ENCODE data around the gene STK32B. TPM values are rescaled to one million over a fixed set of nuclear protein-coding genes. Genes with fewer than 3 reads are reported as not detected.

The STK32B gene
- total and polyA plus RNA-seq, 2 donors (not counting 1 experiment from before 2014, with no cell fraction given): 0.22 to 0.30 TPM

- Mint-ChIP-seq H3K27ac (no peak overlapping the region), H3K27me3 (no peaks in the 10 kb centered on the region), H3K9me3 (ENCODE audit: insufficient read depth) (no peaks in the 10 kb centered on the region), H3K4me3 (no peak overlapping the region), H3K4me1 (no peaks in the 10 kb centered on the region)
- Histone ChIP-seq H3K36me3 (replicated peaks in 1 of 2; ENCODE audit: control extremely low read depth in 1 of 2, control insufficient read depth in 1 of 2, extremely low read depth in 1 of 2, insufficient read depth in 2 of 2, low read length in 1 of 2) (no peaks in the 10 kb centered on the region), H3K9me3 (ENCODE audit: control extremely low read depth in 1 of 3, control insufficient read depth in 2 of 3, insufficient read depth in 1 of 3, low read length in 2 of 3) (peaks cover 0 to 6% (median 2%) of the 10 kb centered on the region in 3 donors), H2AFZ (ENCODE audit: insufficient read depth, low read depth, low read length, poor library complexity, severe bottlenecking) (no peak overlapping the region), H3K27ac (ENCODE audit: low read length in 2 of 2) (no peak overlapping the region), H4K20me1 (ENCODE audit: control insufficient read depth, insufficient read depth, low read length, poor library complexity, severe bottlenecking) (no peaks in the 10 kb centered on the region), H3K79me2 (ENCODE audit: control insufficient read depth, insufficient read depth, low read length) (no peaks in the 10 kb centered on the region), H3K4me1 (ENCODE audit: control insufficient read depth in 2 of 2, insufficient read depth in 2 of 2, low read length in 2 of 2) (no peaks in the 10 kb centered on the region), H3K4me2 (replicated peaks; ENCODE audit: low read depth, low read length, poor library complexity, severe bottlenecking) (no peak overlapping the region), H3K4me3 (ENCODE audit: control extremely low read depth in 1 of 5, extremely low read depth in 1 of 5, insufficient read depth in 1 of 5, low read depth in 2 of 5, low read length in 4 of 5) (no peak overlapping the region), H3K27me3 (replicated peaks in 1 of 4; ENCODE audit: control extremely low read depth in 1 of 4, control insufficient read depth in 3 of 4, insufficient read depth in 4 of 4, low read length in 3 of 4) (no peaks in the 10 kb centered on the region), H3K9ac (ENCODE audit: low read length) (no peak overlapping the region)
- no peak for TF ChIP-seq EZH2 (IDR thresholded peaks at IDR 0.05; ENCODE audit: borderline replicate concordance, insufficient read depth, low read depth, low read length, poor library complexity, severe bottlenecking)
- ATAC-seq (ENCODE audit: low read depth) (no peak), DNase-seq (no peak)
- 67% methylated on average over 1 of the region's 2 CpGs for WGBS (ENCODE audit: insufficient coverage)
- intact Hi-C loops (cut with micrococcal nuclease): no loop called here
- CTCF ChIA-PET: interaction anchor here (0.7 kb wide), 1 partner anchor 16 kb away, joined by 3 read pairs; no protein-coding TSS in a partner anchor
- POLR2A ChIA-PET: no interaction called here
Measured at GRCh38 chr4:5322321-5322720, 271.0 kb downstream of the STK32B start.

- Histone ChIP-seq H3K9ac (ENCODE audit: low read length) (no peak overlapping the region), H3K4me2 (replicated peaks; ENCODE audit: low read depth, low read length, poor library complexity, severe bottlenecking) (no peak overlapping the region), H3K4me1 (ENCODE audit: control insufficient read depth in 2 of 2, insufficient read depth in 2 of 2, low read length in 2 of 2) (no peaks in the 10 kb centered on the region), H2AFZ (ENCODE audit: insufficient read depth, low read depth, low read length, poor library complexity, severe bottlenecking) (no peak overlapping the region), H4K20me1 (ENCODE audit: control insufficient read depth, insufficient read depth, low read length, poor library complexity, severe bottlenecking) (no peaks in the 10 kb centered on the region), H3K9me3 (ENCODE audit: control extremely low read depth in 1 of 3, control insufficient read depth in 2 of 3, insufficient read depth in 1 of 3, low read length in 2 of 3) (peaks cover 0 to 12% (median 0%) of the 10 kb centered on the region in 3 donors), H3K79me2 (ENCODE audit: control insufficient read depth, insufficient read depth, low read length) (no peaks in the 10 kb centered on the region), H3K27ac (ENCODE audit: low read length in 2 of 2) (no peak overlapping the region), H3K36me3 (replicated peaks in 1 of 2; ENCODE audit: control extremely low read depth in 1 of 2, control insufficient read depth in 1 of 2, extremely low read depth in 1 of 2, insufficient read depth in 2 of 2, low read length in 1 of 2) (no peaks in the 10 kb centered on the region), H3K27me3 (replicated peaks in 1 of 4; ENCODE audit: control extremely low read depth in 1 of 4, control insufficient read depth in 3 of 4, insufficient read depth in 4 of 4, low read length in 3 of 4) (no peaks in the 10 kb centered on the region), H3K4me3 (ENCODE audit: control extremely low read depth in 1 of 5, extremely low read depth in 1 of 5, insufficient read depth in 1 of 5, low read depth in 2 of 5, low read length in 4 of 5) (no peak overlapping the region)
- intact Hi-C loops (cut with micrococcal nuclease): no loop called here
- ATAC-seq (ENCODE audit: low read depth) (no peak), DNase-seq (no peak)
- Mint-ChIP-seq H3K4me1 (no peaks in the 10 kb centered on the region), H3K4me3 (no peak overlapping the region), H3K9me3 (ENCODE audit: insufficient read depth) (peaks cover 4% of the 10 kb centered on the region), H3K27me3 (no peaks in the 10 kb centered on the region), H3K27ac (no peak overlapping the region)
- TF ChIP-seq EZH2 (IDR thresholded peaks at IDR 0.05; ENCODE audit: borderline replicate concordance, insufficient read depth, low read depth, low read length, poor library complexity, severe bottlenecking) (no peak), CTCF (IDR thresholded peaks at IDR 0.05) (no peak)
- POLR2A ChIA-PET: no interaction called here
- CTCF ChIA-PET: no interaction called here
- 100% methylated on average over 1 of the region's 3 CpGs for WGBS (ENCODE audit: insufficient coverage)
Measured at GRCh38 chr4:5330339-5330989, 279.2 kb downstream of the STK32B start.
